ENCODE data around the gene RAD23B.

Gene RAD23B

DNA sequence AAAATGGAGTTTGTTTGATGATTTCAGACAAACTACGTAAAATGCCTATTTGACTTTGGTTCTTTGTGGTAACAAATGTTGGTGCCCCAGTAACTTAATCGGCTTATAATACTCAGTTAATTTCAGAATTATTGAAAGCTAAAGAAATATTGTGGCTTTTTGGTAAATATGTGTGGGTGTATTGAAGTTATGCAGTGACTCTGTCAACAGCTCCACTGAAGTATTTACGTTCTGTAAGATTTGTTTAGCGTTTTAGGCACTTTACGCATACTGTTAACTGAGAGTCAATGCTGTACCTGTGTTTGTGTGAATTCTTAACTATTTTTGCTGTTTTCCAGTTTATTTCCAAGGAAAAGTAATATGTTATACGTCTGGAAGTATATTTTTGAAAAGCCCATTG lies 2.2 kb downstream of the RAD23B start:
- TF ChIP-seq, protein P1, sequence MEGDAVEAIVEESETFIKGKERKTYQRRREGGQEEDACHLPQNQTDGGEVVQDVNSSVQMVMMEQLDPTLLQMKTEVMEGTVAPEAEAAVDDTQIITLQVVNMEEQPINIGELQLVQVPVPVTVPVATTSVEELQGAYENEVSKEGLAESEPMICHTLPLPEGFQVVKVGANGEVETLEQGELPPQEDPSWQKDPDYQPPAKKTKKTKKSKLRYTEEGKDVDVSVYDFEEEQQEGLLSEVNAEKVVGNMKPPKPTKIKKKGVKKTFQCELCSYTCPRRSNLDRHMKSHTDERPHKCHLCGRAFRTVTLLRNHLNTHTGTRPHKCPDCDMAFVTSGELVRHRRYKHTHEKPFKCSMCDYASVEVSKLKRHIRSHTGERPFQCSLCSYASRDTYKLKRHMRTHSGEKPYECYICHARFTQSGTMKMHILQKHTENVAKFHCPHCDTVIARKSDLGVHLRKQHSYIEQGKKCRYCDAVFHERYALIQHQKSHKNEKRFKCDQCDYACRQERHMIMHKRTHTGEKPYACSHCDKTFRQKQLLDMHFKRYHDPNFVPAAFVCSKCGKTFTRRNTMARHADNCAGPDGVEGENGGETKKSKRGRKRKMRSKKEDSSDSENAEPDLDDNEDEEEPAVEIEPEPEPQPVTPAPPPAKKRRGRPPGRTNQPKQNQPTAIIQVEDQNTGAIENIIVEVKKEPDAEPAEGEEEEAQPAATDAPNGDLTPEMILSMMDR (conservative IDR thresholded peaks at IDR 0.05), result no peak
- peak overlapping the region; percentile 100 for H3K27ac ChIP-seq

DNA sequence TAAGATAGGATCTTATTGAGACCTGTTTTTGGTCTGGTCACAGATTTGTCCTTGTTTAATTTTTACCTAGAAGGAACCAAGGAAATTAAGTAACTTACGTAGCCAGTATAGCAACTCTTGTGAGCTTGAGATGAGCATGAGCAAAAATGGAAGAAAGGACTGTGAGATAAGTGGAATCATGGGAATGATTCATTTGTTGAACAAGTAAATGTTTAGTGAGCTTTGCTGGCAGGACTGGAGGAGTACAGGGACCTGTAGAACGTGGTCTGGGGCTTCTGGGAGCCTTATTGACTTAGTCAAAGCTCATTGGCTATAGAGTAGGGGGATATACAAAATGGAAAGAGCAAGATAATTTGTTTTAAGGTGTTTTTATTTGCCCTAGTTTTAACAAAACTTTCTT lies 3.0 kb downstream of the RAD23B start:
- peak overlapping the region; percentile 100 for H3K27ac ChIP-seq
- TF ChIP-seq, protein P1 (conservative IDR thresholded peaks at IDR 0.05), result no peak

GRCh38 chr9:107288701-107289100 lies 5.6 kb downstream of the RAD23B start:
- TF ChIP-seq, protein P1 (conservative IDR thresholded peaks at IDR 0.05), result no peak
- H3K27ac ChIP-seq, result no peak overlapping the region

DNA sequence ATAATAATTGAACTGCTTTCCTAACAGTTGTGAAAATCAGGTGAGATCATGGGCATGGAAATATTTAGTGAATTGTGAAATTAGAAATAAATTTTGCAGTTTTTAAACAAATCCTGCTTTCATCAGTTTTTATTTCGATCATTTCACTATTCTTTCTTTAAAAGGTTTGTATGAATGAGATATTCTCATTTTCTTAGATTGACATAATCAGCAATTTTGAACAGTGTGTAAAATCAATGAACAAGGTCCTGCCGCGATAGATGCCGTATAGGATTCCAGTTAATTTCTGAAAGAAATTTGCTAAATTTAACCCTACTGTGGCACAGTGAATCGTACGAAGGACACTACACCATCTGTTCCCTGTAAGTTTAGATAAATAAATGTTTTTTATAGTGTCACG lies 7.5 kb downstream of the RAD23B start:
- TF ChIP-seq, protein P1 (conservative IDR thresholded peaks at IDR 0.05), result no peak
- peak overlapping the region; percentile 65 for H3K27ac ChIP-seq

GRCh38 chr9:107292821-107293542 lies 9.9 kb downstream of the RAD23B start:
- TF ChIP-seq, protein P1 (conservative IDR thresholded peaks at IDR 0.05), result no peak
- peak overlapping the region; percentile 65; the same call in 1 of the 2 replicates for H3K27ac ChIP-seq

DNA sequence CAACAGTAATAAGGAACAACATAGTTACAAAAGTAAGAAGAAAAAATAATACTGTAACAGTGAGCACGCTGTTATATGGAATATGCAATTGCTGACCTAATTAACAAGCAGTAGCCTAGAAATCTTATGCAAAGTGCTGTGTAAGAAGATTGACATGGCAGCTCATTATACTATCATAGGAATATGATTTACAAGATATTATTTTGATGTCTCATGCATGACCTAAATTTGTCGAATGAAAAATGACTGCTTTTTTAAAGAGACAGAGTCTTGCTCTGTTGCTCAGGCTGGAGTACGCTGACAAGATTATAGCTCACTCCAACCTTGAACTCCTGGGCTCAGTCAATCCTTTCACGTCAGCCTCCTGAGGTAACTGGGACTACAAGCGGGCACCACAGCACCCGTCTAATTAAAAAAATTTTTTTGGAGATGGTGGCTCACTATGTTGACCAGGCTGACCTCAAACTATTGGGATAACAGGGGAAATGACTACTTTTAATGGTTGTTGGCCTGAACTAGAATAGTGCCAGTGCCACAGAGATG lies 10.5 kb downstream of the RAD23B start:
- TF ChIP-seq, protein P1 (conservative IDR thresholded peaks at IDR 0.05), result no peak
- no peak overlapping the region for H3K27ac ChIP-seq

GRCh38 chr9:107294756-107295155 lies 11.7 kb downstream of the RAD23B start:
- TF ChIP-seq, protein P1 (conservative IDR thresholded peaks at IDR 0.05), result no peak
- no peak overlapping the region for H3K27ac ChIP-seq

Data from VCaP (cell line).